Measurements from ENCODE around the gene DCAF5. TPM values are rescaled to one million over a fixed set of nuclear protein-coding genes. Genes with fewer than 3 reads are reported as not detected.

DCAF5 gene
- total and polyA plus RNA-seq, 2 of the 13 experiments (the other 11 are each of a cell fraction or from before 2014, with no cell fraction given) = 13.4 to 31.6 TPM

GRCh38 chr14:69151458-69152180 lies 1.3 kb downstream of the DCAF5 start (continued):
- TF ChIP-seq ZNF773 (CRISPR knock-in tag; IDR thresholded peaks at IDR 0.05; ENCODE audit: borderline replicate concordance) (peak; percentile 84; the same call in 1 of the 2 replicates), REST (IDR thresholded peaks at IDR 0.05; ENCODE audit: borderline replicate concordance in 1 of 2, low read depth in 1 of 2, low read length in 2 of 2) (no peak; a peak in 1 of 4 replicates), ZFYVE20 (CRISPR knock-in tag; IDR thresholded peaks at IDR 0.05; ENCODE audit: borderline replicate concordance, low read depth) (no peak), GABPA (IDR thresholded peaks at IDR 0.05; ENCODE audit: low read depth, low read length) (no peak), GABPA (CRISPR knock-in tag; IDR thresholded peaks at IDR 0.05; ENCODE audit: low read depth) (peak; percentile 39), MIER3 (CRISPR knock-in tag; IDR thresholded peaks at IDR 0.05; ENCODE audit: borderline replicate concordance) (no peak), ZNF143 (CRISPR knock-in tag; IDR thresholded peaks at IDR 0.05) (peak; percentile 75), SYNCRIP (IDR thresholded peaks at IDR 0.05; ENCODE audit: insufficient read depth, low read depth, low read length) (no peak), CEBPZ (IDR thresholded peaks at IDR 0.05; ENCODE audit: low read length) (no peak), BRF2 (CRISPR knock-in tag; IDR thresholded peaks at IDR 0.05) (0 out of 2 replicates have a peak, but pooled peaks have one; percentile 62), SKIL (CRISPR knock-in tag; IDR thresholded peaks at IDR 0.05; ENCODE audit: borderline replicate concordance) (no peak; the same call in 1 of the 2 replicates), HOXD1 (CRISPR knock-in tag; IDR thresholded peaks at IDR 0.05) (0 out of 2 replicates have a peak, but pooled peaks have one; percentile 26)

Data from HepG2 (cell line).